Measurements from ENCODE around the gene METTL26. TPM values are rescaled to one million over a fixed set of nuclear protein-coding genes. Genes with fewer than 3 reads are reported as not detected.

Gene METTL26
- total RNA-seq, 2 experiments from 2014 or later, result 116 to 127 TPM

GRCh38 chr16:634996-635395, 1.1 kb downstream of the METTL26 start:
- DNase-seq (no peak), ATAC-seq (no peak)
- peak overlapping the region; percentile 87 for H3K4me3 Mint-ChIP-seq
- no peaks in the 10 kb centered on the region for H3K27me3 Mint-ChIP-seq
- peaks cover 13% of the 10 kb centered on the region for H3K4me1 Mint-ChIP-seq
- no peaks in the 10 kb centered on the region for H3K9me3 Mint-ChIP-seq (ENCODE audit: low read depth)
- ChIA-PET CTCF (interaction anchor here (0.6 kb wide), 2 partner anchors 68 to 88 kb away, joined by 3 to 7 read pairs; no protein-coding TSS in a partner anchor), POLR2A (no interaction called here)
- intact Hi-C loops (cut with DNase I, micrococcal nuclease), result loop anchor here (5.0 kb wide), 3 partner anchors 47 to 253 kb away; partner anchors contain the start of genes CAPN15 (in 1 of the 2), JMJD8 (in 1 of the 2), PGAP6 (in 1 of the 2) and STUB1 (in 1 of the 2)
- no peak overlapping the region for H3K27ac Mint-ChIP-seq
- H3K36me3 Mint-ChIP-seq (ENCODE audit: low read depth), result peaks cover 7% of the 10 kb centered on the region

DNA sequence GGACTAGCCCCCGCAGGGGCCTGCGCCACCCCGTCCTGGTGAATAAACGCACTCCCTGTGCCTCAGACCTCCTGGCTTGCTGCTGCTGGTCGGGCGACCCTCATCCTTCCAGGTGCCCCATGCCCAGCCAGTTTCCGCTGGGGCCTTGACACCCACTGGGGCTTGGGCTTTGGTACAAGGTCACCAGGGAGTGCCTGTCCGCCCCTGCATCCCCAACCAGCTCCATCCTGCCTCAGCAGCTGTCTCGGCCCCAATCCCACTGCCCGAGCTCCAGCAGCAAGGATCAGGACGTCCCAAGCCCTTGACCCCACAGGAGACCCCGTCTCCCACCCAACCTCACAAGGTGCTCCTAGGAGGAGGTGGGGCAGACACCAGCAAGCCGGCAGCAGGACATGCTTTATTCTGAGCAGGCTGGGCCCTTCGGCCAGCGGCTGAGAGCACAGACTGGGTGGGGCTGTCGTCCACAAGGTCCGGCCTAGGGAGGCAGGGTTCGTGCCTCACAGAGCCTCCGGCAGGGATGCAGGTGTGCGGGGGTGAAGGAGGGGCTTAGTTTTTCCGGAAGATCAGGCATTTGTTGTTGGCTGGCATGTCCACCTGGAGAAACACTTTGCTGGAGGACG, 1.9 kb downstream of the METTL26 start:
- Mint-ChIP-seq H3K27me3 (no peaks in the 10 kb centered on the region), H3K4me3 (peak overlapping the region; percentile 48), H3K4me1 (peaks cover 13% of the 10 kb centered on the region), H3K36me3 (ENCODE audit: low read depth) (peaks cover 7% of the 10 kb centered on the region), H3K9me3 (ENCODE audit: low read depth) (no peaks in the 10 kb centered on the region), H3K27ac (no peak overlapping the region)
- ATAC-seq (no peak), DNase-seq (no peak)
- intact Hi-C loops (cut with DNase I, micrococcal nuclease), result no loop called here
- ChIA-PET CTCF (interaction anchor here (0.6 kb wide), 1 partner anchor 1570 kb away, joined by 4 read pairs; no protein-coding TSS in a partner anchor), POLR2A (no interaction called here)

DNA sequence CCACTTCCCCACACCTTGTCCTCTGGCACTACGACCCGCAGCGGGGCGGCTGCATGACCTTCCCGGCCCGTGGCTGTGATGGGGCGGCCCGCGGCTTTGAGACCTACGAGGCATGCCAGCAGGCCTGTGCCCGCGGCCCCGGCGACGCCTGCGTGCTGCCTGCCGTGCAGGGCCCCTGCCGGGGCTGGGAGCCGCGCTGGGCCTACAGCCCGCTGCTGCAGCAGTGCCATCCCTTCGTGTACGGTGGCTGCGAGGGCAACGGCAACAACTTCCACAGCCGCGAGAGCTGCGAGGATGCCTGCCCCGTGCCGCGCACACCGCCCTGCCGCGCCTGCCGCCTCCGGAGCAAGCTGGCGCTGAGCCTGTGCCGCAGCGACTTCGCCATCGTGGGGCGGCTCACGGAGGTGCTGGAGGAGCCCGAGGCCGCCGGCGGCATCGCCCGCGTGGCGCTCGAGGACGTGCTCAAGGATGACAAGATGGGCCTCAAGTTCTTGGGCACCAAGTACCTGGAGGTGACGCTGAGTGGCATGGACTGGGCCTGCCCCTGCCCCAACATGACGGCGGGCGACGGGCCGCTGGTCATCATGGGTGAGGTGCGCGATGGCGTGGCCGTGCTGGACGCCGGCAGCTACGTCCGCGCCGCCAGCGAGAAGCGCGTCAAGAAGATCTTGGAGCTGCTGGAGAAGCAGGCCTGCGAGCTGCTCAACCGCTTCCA, 2.6 kb downstream of the METTL26 start:
- POLR2A ChIA-PET, result no interaction called here
- DNase-seq (no peak), ATAC-seq (no peak)
- CTCF ChIA-PET, result interaction anchor here (0.6 kb wide), 1 partner anchor 1571 kb away, joined by 4 read pairs; no protein-coding TSS in a partner anchor
- no peak overlapping the region for H3K27ac Mint-ChIP-seq
- intact Hi-C loops (cut with DNase I, micrococcal nuclease), result no loop called here
- H3K4me1 Mint-ChIP-seq, result peaks cover 13% of the 10 kb centered on the region
- no peaks in the 10 kb centered on the region for H3K9me3 Mint-ChIP-seq (ENCODE audit: low read depth)
- H3K36me3 Mint-ChIP-seq (ENCODE audit: low read depth), result peaks cover 9% of the 10 kb centered on the region
- no peaks in the 10 kb centered on the region for H3K27me3 Mint-ChIP-seq
- H3K4me3 Mint-ChIP-seq, result no peak overlapping the region

GRCh38 chr16:632486-633335, 3.4 kb downstream of the METTL26 start:
- DNase-seq (no peak), ATAC-seq (no peak)
- Mint-ChIP-seq H3K36me3 (ENCODE audit: low read depth) (peaks cover 9% of the 10 kb centered on the region), H3K27ac (no peak overlapping the region), H3K4me1 (peaks cover 12% of the 10 kb centered on the region), H3K27me3 (no peaks in the 10 kb centered on the region), H3K9me3 (ENCODE audit: low read depth) (no peaks in the 10 kb centered on the region), H3K4me3 (no peak overlapping the region)
- ChIA-PET POLR2A (no interaction called here), CTCF (no interaction called here)
- intact Hi-C loops (cut with DNase I, micrococcal nuclease), result no loop called here

GRCh38 chr16:631808-632358, 4.2 kb downstream of the METTL26 start:
- POLR2A ChIA-PET, result no interaction called here
- no peaks in the 10 kb centered on the region for H3K27me3 Mint-ChIP-seq
- DNase-seq, result no peak
- ATAC-seq, result no peak
- H3K9me3 Mint-ChIP-seq (ENCODE audit: low read depth), result no peaks in the 10 kb centered on the region
- H3K4me3 Mint-ChIP-seq, result no peak overlapping the region
- H3K27ac Mint-ChIP-seq, result no peak overlapping the region
- intact Hi-C loops (cut with DNase I, micrococcal nuclease), result no loop called here
- CTCF ChIA-PET, result no interaction called here
- H3K4me1 Mint-ChIP-seq, result peaks cover 11% of the 10 kb centered on the region
- H3K36me3 Mint-ChIP-seq (ENCODE audit: low read depth), result peaks cover 9% of the 10 kb centered on the region

- CTCF ChIA-PET, result no interaction called here
- Mint-ChIP-seq H3K4me3 (no peak within 1 kb of the TSS), H3K9me3 (ENCODE audit: low read depth) (no peaks in the 10 kb centered on the region), H3K4me1 (peaks cover 7% of the 10 kb centered on the region), H3K27me3 (no peaks in the 10 kb centered on the region), H3K27ac (no peak within 1 kb of the TSS), H3K36me3 (ENCODE audit: low read depth) (peaks cover 7% of the 10 kb centered on the region)
- POLR2A ChIA-PET, result no interaction called here
- DNase-seq (no peak), ATAC-seq (no peak)
- intact Hi-C loops (cut with DNase I, micrococcal nuclease), result no loop called here
Measured at GRCh38 chr16:630815-631405, 5.2 kb downstream of the METTL26 start, which contains the start of gene WFIKKN1. TSS of gene WFIKKN1 (plus strand) at chr16:630985. CDS start at chr16:631254, 269 bp downstream.

GRCh38 chr16:630249-630814, 5.8 kb downstream of the METTL26 start:
- Mint-ChIP-seq H3K9me3 (ENCODE audit: low read depth) (no peaks in the 10 kb centered on the region), H3K27ac (no peak overlapping the region), H3K4me1 (peaks cover 7% of the 10 kb centered on the region), H3K27me3 (no peaks in the 10 kb centered on the region), H3K36me3 (ENCODE audit: low read depth) (peaks cover 7% of the 10 kb centered on the region), H3K4me3 (no peak overlapping the region)
- intact Hi-C loops (cut with DNase I, micrococcal nuclease), result no loop called here
- ChIA-PET POLR2A (no interaction called here), CTCF (no interaction called here)
- ATAC-seq (no peak), DNase-seq (no peak)

DNA sequence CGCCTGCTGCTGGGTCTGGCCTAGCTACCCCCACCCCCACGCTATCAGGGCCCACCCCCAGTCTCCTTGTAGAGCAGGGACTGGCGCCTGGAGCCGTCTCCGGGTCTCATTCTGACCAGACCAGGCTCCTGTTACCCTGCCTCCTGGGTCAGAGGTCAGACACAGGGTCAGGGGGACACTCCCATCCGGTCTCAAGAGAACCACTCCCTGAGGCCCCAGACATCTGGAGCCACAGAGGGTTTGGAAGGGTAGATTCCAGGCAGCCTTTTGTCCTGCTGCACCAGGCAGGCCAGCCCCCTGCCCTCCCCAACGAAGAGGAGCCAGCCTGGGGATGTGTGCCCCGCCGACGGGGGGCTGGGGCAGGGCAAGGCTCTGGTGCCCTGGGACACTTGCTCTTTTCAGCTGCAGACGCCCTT, 6.3 kb downstream of the METTL26 start:
- POLR2A ChIA-PET, result no interaction called here
- DNase-seq (no peak), ATAC-seq (no peak)
- no peak overlapping the region for H3K27ac Mint-ChIP-seq
- H3K9me3 Mint-ChIP-seq (ENCODE audit: low read depth), result no peaks in the 10 kb centered on the region
- no peaks in the 10 kb centered on the region for H3K27me3 Mint-ChIP-seq
- peaks cover 4% of the 10 kb centered on the region for H3K4me1 Mint-ChIP-seq
- CTCF ChIA-PET, result no interaction called here
- peaks cover 5% of the 10 kb centered on the region for H3K36me3 Mint-ChIP-seq (ENCODE audit: low read depth)
- intact Hi-C loops (cut with DNase I, micrococcal nuclease), result no loop called here
- H3K4me3 Mint-ChIP-seq, result no peak overlapping the region

DNA sequence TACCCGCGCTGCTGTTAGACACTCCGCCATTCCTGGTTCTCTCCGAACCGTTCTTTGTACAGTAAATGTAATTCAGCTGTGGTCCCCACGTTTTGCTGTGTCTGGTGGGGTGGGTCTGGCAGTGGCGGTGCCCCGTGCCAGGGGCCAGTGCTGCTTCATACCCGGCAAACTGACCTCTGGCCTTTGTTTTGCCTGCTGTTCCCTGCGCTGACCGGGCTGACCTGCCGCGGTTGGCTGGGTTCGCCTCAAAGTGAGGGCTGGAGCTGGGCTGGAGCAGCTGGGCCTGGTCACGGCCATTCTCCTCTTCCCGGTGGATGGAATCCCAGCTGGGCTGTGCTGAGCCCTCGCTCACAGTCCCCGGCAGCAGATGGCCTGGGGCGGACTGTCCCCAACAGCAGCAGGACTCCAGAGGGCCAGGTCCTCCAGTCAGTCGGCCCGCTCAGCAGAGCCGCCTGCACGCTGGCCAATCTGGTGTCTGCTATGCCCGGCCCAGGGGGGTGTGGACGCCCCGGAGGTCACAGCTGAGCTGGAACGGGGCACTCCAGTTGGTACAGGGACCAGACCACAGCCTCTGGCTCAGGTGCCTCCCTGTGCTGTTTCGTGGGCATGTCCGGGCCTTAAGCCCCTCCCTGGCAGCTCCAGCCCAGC, 6.8 kb downstream of the METTL26 start:
- intact Hi-C loops (cut with DNase I, micrococcal nuclease), result no loop called here
- CTCF ChIA-PET, result no interaction called here
- Mint-ChIP-seq H3K27me3 (no peaks in the 10 kb centered on the region), H3K4me1 (peaks cover 1% of the 10 kb centered on the region), H3K27ac (no peak overlapping the region), H3K4me3 (no peak overlapping the region), H3K36me3 (ENCODE audit: low read depth) (peaks cover 5% of the 10 kb centered on the region), H3K9me3 (ENCODE audit: low read depth) (no peaks in the 10 kb centered on the region)
- DNase-seq, result no peak
- no peak for ATAC-seq
- POLR2A ChIA-PET, result no interaction called here

- Mint-ChIP-seq H3K27me3 (no peaks in the 10 kb centered on the region), H3K36me3 (ENCODE audit: low read depth) (peaks cover 2% of the 10 kb centered on the region), H3K4me3 (no peak overlapping the region), H3K27ac (no peak overlapping the region), H3K4me1 (no peaks in the 10 kb centered on the region), H3K9me3 (ENCODE audit: low read depth) (no peaks in the 10 kb centered on the region)
- ATAC-seq (no peak), DNase-seq (no peak)
- CTCF ChIA-PET, result no interaction called here
- POLR2A ChIA-PET, result no interaction called here
- intact Hi-C loops (cut with DNase I, micrococcal nuclease), result no loop called here
Measured at GRCh38 chr16:628321-629061, 7.6 kb downstream of the METTL26 start.
